Panc1 (cell line): Measurements from ENCODE around the gene MITF.

Source experiments
- CTCF ChIP-seq: fragments of 450-650 bp; IDR thresholded peaks from 2 replicates; pipeline ENCODE4 v1.5.1; 2017; ENCODE audit warnings: mild to moderate bottlenecking
- TF ChIP-seq, protein P1 (sequence below), 2 experiments: IDR thresholded peaks; 2 replicates each; pipeline ENCODE4 v1.6.1; 2011 to 2012; ENCODE audit warnings: low read depth in 2 of 2, control low read depth in 1 of 2, low read length in 1 of 2, mild to moderate bottlenecking in 1 of 2, moderate library complexity in 1 of 2; ENCODE audit not compliant: insufficient read depth in 1 of 2

DNA sequence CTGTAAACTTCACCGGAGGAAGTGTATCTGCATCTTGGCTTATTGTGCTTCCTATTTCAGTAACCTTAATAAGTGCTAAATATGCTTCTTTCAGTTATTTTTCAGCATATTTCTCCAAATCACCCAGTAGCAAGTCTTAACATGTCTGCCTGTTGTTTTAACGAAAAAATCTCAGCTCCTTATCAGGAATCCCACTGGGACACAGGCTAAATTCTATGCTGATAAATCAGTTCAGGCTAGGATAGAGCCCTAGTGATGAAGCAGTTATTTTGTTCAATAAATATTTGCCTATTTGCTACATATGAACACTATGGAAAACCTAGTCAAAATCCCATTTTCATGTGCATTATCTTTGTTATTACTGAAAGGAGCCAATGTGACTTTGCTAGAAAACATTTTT is 8.2 kb upstream of the MITF start:
- no peak for TF ChIP-seq CTCF
- TF ChIP-seq, protein P1, sequence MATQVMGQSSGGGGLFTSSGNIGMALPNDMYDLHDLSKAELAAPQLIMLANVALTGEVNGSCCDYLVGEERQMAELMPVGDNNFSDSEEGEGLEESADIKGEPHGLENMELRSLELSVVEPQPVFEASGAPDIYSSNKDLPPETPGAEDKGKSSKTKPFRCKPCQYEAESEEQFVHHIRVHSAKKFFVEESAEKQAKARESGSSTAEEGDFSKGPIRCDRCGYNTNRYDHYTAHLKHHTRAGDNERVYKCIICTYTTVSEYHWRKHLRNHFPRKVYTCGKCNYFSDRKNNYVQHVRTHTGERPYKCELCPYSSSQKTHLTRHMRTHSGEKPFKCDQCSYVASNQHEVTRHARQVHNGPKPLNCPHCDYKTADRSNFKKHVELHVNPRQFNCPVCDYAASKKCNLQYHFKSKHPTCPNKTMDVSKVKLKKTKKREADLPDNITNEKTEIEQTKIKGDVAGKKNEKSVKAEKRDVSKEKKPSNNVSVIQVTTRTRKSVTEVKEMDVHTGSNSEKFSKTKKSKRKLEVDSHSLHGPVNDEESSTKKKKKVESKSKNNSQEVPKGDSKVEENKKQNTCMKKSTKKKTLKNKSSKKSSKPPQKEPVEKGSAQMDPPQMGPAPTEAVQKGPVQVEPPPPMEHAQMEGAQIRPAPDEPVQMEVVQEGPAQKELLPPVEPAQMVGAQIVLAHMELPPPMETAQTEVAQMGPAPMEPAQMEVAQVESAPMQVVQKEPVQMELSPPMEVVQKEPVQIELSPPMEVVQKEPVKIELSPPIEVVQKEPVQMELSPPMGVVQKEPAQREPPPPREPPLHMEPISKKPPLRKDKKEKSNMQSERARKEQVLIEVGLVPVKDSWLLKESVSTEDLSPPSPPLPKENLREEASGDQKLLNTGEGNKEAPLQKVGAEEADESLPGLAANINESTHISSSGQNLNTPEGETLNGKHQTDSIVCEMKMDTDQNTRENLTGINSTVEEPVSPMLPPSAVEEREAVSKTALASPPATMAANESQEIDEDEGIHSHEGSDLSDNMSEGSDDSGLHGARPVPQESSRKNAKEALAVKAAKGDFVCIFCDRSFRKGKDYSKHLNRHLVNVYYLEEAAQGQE (IDR thresholded peaks at IDR 0.05; ENCODE audit: insufficient read depth in 1 of 2, low read depth in 2 of 2, low read length in 1 of 2): no peak
